HepG2 (cell line): Measurements from ENCODE around the gene FUT6. TPM values are rescaled to one million over a fixed set of nuclear protein-coding genes. Genes with fewer than 3 reads are reported as not detected.

ENCODE experiments used
- ARID2 ChIP-seq: sonication (generic); formaldehyde crosslinking; IDR thresholded peaks from 2 replicates; pipeline ENCODE4 v1.8.1; 2022; ENCODE audit warnings: mild to moderate bottlenecking, missing genetic modification reagents, borderline replicate concordance
- BCL3 ChIP-seq: sonication (generic); formaldehyde crosslinking; IDR thresholded peaks from 2 replicates; pipeline ENCODE4 v1.5.1; 2020; ENCODE audit warnings: mild to moderate bottlenecking, missing genetic modification reagents, moderate library complexity
- ELF3 ChIP-seq: IDR thresholded peaks from 2 replicates; pipeline ENCODE4 v1.6.1; 2016; ENCODE audit warnings: missing genetic modification reagents, missing compliant biosample characterization
- ERF ChIP-seq: IDR thresholded peaks from 2 replicates; pipeline ENCODE4 v1.6.1; 2018; ENCODE audit warnings: missing biosample characterization, missing genetic modification reagents
- HCFC1 ChIP-seq: fragments of 150-350 bp; IDR thresholded peaks from 2 replicates; pipeline ENCODE4 v1.6.1; 2014; ENCODE audit warnings: low read depth, low read length
- KDM2A ChIP-seq: sonication (generic); formaldehyde crosslinking; IDR thresholded peaks from 2 replicates; pipeline ENCODE4 v1.4.0; 2020; ENCODE audit warnings: low read depth, missing genetic modification reagents, borderline replicate concordance
- MTF1 ChIP-seq: sonication (generic); formaldehyde crosslinking; IDR thresholded peaks from 2 replicates; pipeline ENCODE4 v1.5.0; 2020; ENCODE audit warnings: missing genetic modification reagents
- NCOA2 ChIP-seq: sonication (generic); formaldehyde crosslinking; IDR thresholded peaks from 2 replicates; pipeline ENCODE4 v1.8.0; 2022; ENCODE audit warnings: inconsistent platforms
- TBX2 ChIP-seq: sonication (generic); formaldehyde crosslinking; IDR thresholded peaks from 2 replicates; pipeline ENCODE4 v1.5.0; 2020; ENCODE audit warnings: missing genetic modification reagents, mild to moderate bottlenecking, borderline replicate concordance
- ZFP82 ChIP-seq: sonication (generic); formaldehyde crosslinking; IDR thresholded peaks from 2 replicates; pipeline ENCODE4 v1.5.1; 2020; ENCODE audit warnings: mild to moderate bottlenecking, missing genetic modification reagents, borderline replicate concordance
- ZNF224 ChIP-seq: sonication (generic); formaldehyde crosslinking; IDR thresholded peaks from 2 replicates; pipeline ENCODE4 v1.5.0; 2020; ENCODE audit warnings: mild to moderate bottlenecking, missing genetic modification reagents
- ZNF274 ChIP-seq: sonication (generic); formaldehyde crosslinking; IDR thresholded peaks from 2 replicates; pipeline ENCODE4 v1.5.1; 2020; ENCODE audit warnings: mild to moderate bottlenecking, missing genetic modification reagents
- ZNF282 ChIP-seq: fragments of 450-650 bp; IDR thresholded peaks from 2 replicates; pipeline ENCODE4 v1.6.1; 2018; ENCODE audit not compliant: partially characterized antibody
- ZNF33A ChIP-seq: sonication (generic); formaldehyde crosslinking; IDR thresholded peaks from 2 replicates; pipeline ENCODE4 v1.5.1; 2020; ENCODE audit warnings: missing genetic modification reagents, mild to moderate bottlenecking, moderate library complexity, borderline replicate concordance
- ZNF513 ChIP-seq: sonication (generic); formaldehyde crosslinking; conservative IDR thresholded peaks from 2 replicates; pipeline ENCODE4 v1.5.0; 2020; ENCODE audit warnings: missing genetic modification reagents
- polyA plus RNA-seq, 8 experiments: library from polyadenylated mRNA; depleted of rRNA in 3 of 8; stranded (reverse) in 7 of 8; unstranded in 1 of 8; fragments of >200 nt; fragmentation: Illumina TruSeq in 4 of 8; extraction: Trizol in 4 of 8; gene quantifications; 2 replicates each; pipeline versions ENCODE4 v1.2.1 to v1.2.3, GENCODE V29; 2011 to 2016; ENCODE audit warnings: low read depth in 4 of 8, missing spikeins in 1 of 8, mixed read lengths in 1 of 8; ENCODE audit not compliant: insufficient read depth in 1 of 8
- total RNA-seq, 5 experiments: library from RNA; depleted of rRNA; stranded (reverse); fragments of >200 nt; fragmentation: Illumina TruSeq; extraction: Trizol; gene quantifications; 2 replicates each; pipeline ENCODE4 v1.2.3, GENCODE V29; 2016; ENCODE audit warnings: low read depth in 1 of 5
- TF ChIP-seq, protein P1 (sequence below): sonication (generic); formaldehyde crosslinking; IDR thresholded peaks from 2 replicates; pipeline ENCODE4 v1.4.0; 2020; ENCODE audit warnings: mild to moderate bottlenecking, missing genetic modification reagents
- TF ChIP-seq, protein P2 (sequence below): sonication (generic); formaldehyde crosslinking; IDR thresholded peaks from 2 replicates; pipeline ENCODE4 v1.4.0; 2020; ENCODE audit warnings: mild to moderate bottlenecking, missing genetic modification reagents
- TF ChIP-seq, protein P3 (sequence below): sonication (generic); formaldehyde crosslinking; IDR thresholded peaks from 2 replicates; pipeline ENCODE4 v1.4.0; 2020; ENCODE audit warnings: missing genetic modification reagents

Gene FUT6
- total and polyA plus RNA-seq, 2 of the 13 experiments (the other 11 are each of a cell fraction or from before 2014, with no cell fraction given) = 8.2 to 27.7 TPM

- TF ChIP-seq ZNF33A (CRISPR knock-in tag) (0 out of 2 replicates have a peak, but pooled peaks have one; percentile 30), ELF3 (peak; percentile 98), ERF (CRISPR knock-in tag) (peak; percentile 87), ZFP82 (CRISPR knock-in tag) (0 out of 2 replicates have a peak, but pooled peaks have one; percentile 26), HCFC1 (no peak), MTF1 (CRISPR knock-in tag) (no peak), ZNF282 (no peak), NCOA2 (CRISPR knock-in tag) (peak; percentile 58), TBX2 (peak; percentile 63), BCL3 (CRISPR knock-in tag) (no peak), ZNF274 (no peak), ARID2 (CRISPR knock-in tag) (peak; percentile 3; the same call in 1 of the 2 replicates), KDM2A (CRISPR knock-in tag) (0 out of 2 replicates have a peak, but pooled peaks have one; percentile 11), ZNF224 (CRISPR knock-in tag) (no peak), ZNF513 (CRISPR knock-in tag) (no peak)
- TF ChIP-seq, protein P1, sequence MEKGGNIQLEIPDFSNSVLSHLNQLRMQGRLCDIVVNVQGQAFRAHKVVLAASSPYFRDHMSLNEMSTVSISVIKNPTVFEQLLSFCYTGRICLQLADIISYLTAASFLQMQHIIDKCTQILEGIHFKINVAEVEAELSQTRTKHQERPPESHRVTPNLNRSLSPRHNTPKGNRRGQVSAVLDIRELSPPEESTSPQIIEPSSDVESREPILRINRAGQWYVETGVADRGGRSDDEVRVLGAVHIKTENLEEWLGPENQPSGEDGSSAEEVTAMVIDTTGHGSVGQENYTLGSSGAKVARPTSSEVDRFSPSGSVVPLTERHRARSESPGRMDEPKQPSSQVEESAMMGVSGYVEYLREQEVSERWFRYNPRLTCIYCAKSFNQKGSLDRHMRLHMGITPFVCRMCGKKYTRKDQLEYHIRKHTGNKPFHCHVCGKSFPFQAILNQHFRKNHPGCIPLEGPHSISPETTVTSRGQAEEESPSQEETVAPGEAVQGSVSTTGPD (CRISPR knock-in tag) = no peak
- TF ChIP-seq, protein P2, sequence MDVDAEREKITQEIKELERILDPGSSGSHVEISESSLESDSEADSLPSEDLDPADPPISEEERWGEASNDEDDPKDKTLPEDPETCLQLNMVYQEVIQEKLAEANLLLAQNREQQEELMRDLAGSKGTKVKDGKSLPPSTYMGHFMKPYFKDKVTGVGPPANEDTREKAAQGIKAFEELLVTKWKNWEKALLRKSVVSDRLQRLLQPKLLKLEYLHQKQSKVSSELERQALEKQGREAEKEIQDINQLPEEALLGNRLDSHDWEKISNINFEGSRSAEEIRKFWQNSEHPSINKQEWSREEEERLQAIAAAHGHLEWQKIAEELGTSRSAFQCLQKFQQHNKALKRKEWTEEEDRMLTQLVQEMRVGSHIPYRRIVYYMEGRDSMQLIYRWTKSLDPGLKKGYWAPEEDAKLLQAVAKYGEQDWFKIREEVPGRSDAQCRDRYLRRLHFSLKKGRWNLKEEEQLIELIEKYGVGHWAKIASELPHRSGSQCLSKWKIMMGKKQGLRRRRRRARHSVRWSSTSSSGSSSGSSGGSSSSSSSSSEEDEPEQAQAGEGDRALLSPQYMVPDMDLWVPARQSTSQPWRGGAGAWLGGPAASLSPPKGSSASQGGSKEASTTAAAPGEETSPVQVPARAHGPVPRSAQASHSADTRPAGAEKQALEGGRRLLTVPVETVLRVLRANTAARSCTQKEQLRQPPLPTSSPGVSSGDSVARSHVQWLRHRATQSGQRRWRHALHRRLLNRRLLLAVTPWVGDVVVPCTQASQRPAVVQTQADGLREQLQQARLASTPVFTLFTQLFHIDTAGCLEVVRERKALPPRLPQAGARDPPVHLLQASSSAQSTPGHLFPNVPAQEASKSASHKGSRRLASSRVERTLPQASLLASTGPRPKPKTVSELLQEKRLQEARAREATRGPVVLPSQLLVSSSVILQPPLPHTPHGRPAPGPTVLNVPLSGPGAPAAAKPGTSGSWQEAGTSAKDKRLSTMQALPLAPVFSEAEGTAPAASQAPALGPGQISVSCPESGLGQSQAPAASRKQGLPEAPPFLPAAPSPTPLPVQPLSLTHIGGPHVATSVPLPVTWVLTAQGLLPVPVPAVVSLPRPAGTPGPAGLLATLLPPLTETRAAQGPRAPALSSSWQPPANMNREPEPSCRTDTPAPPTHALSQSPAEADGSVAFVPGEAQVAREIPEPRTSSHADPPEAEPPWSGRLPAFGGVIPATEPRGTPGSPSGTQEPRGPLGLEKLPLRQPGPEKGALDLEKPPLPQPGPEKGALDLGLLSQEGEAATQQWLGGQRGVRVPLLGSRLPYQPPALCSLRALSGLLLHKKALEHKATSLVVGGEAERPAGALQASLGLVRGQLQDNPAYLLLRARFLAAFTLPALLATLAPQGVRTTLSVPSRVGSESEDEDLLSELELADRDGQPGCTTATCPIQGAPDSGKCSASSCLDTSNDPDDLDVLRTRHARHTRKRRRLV (CRISPR knock-in tag) = no peak
- TF ChIP-seq, protein P3, sequence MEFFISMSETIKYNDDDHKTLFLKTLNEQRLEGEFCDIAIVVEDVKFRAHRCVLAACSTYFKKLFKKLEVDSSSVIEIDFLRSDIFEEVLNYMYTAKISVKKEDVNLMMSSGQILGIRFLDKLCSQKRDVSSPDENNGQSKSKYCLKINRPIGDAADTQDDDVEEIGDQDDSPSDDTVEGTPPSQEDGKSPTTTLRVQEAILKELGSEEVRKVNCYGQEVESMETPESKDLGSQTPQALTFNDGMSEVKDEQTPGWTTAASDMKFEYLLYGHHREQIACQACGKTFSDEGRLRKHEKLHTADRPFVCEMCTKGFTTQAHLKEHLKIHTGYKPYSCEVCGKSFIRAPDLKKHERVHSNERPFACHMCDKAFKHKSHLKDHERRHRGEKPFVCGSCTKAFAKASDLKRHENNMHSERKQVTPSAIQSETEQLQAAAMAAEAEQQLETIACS (CRISPR knock-in tag) = peak; percentile 10; the same call in 1 of the 2 replicates
These were observed at the start of gene FUT6 (continued) for GRCh38 chr19:5839065-5840017.
